HCT116 (cell line): ENCODE results near the gene CAPNS1. TPM values are rescaled to one million over a fixed set of nuclear protein-coding genes. Genes with fewer than 3 reads are reported as not detected.

Experiments used
- ATAC-seq: fragments of 200-7000 bp; cut with Tn5 transposase; 2 replicates; pipeline ENCODE4 v1.9.1; 2020; ENCODE audit warnings: mild to moderate bottlenecking, moderate library complexity
- BruUV-seq: library from RNA; stranded (reverse); fragments of 400-500 nt; replicated peaks from 2 replicates; lab custom pipeline; 2021; lab: Mats Ljungman, UMichigan
- CTCF ChIA-PET: fragments of 300-600 bp; sonication (Branson Sonifier 250); formaldehyde crosslinking; loops from one replicate; lab custom pipeline; 2021; ENCODE audit warnings: antibody characterized with exemption; lab: Charles Lee
- POLR2A ChIA-PET: fragments of 300-600, 350-600 bp; sonication (Branson Sonifier 250); formaldehyde crosslinking; loops from one replicate; lab custom pipeline; 2021; ENCODE audit warnings: antibody characterized with exemption; lab: Charles Lee
- RAD21 ChIA-PET, 2 experiments: fragments of 300-600 bp; sonication (Branson Sonifier 250); formaldehyde crosslinking; loops; one replicate each; lab custom pipeline; 2023; ENCODE audit warnings: low total read pairs in 2 of 2; ENCODE audit not compliant: uncharacterized antibody in 2 of 2, unreplicated experiment in 2 of 2, low non-redundant PET in 1 of 2; lab: Charles Lee
- DNase-seq: peaks from one replicate; pipeline ENCODE4 v3.0.0-alpha.2; 2010; ENCODE audit warnings: low read depth, low spot score
- H2AFZ ChIP-seq: fragments of 200-600 bp; shearing (Covaris generic), sonication (generic); 2 replicates; pipeline ENCODE4 v1.6.1; 2017; ENCODE audit warnings: low read depth, mixed run types, mixed read lengths, antibody characterized with exemption, low read length; ENCODE audit not compliant: poor library complexity, severe bottlenecking
- H3K27ac ChIP-seq: 2 replicates; pipeline ENCODE4 v1.5.1; 2012; ENCODE audit warnings: low read depth, low read length
- H3K27me3 ChIP-seq: fragments of 200-600 bp; sonication (generic); 2 replicates; pipeline ENCODE4 v1.6.1; 2016; ENCODE audit warnings: mixed run types, low read length, mixed read lengths; ENCODE audit not compliant: insufficient read depth
- H3K36me3 ChIP-seq, 2 experiments: fragments of 200-500 bp in 1 of 2; fragments of 200-600 bp in 1 of 2; sonication (Bioruptor generic) in 1 of 2; sonication (generic) in 1 of 2; 2 replicates each; pipeline versions ENCODE4 v1.5.1 to v1.6.1; 2014 to 2016; ENCODE audit warnings: low read length in 2 of 2, inconsistent platforms in 1 of 2, mixed read lengths in 1 of 2, mixed run types in 1 of 2; ENCODE audit not compliant: insufficient read depth in 2 of 2, control insufficient read depth in 1 of 2
- H3K4me1 ChIP-seq, 2 experiments: fragments of 200-600 bp in 1 of 2; sonication (generic) in 1 of 2; 2 replicates each; pipeline versions ENCODE4 v1.5.1 to v1.6.1; 2012 to 2017; ENCODE audit warnings: low read length in 2 of 2, inconsistent platforms in 1 of 2, mild to moderate bottlenecking in 1 of 2, mixed read lengths in 1 of 2, mixed run types in 1 of 2, moderate library complexity in 1 of 2; ENCODE audit not compliant: insufficient read depth in 2 of 2, control insufficient read depth in 1 of 2
- H3K4me2 ChIP-seq: fragments of 200-600 bp; sonication (generic); 2 replicates; pipeline ENCODE4 v1.6.1; 2017; ENCODE audit warnings: mixed run types, low read length, mixed read lengths
- H3K4me3 ChIP-seq, 2 experiments: fragments of 200-600 bp in 1 of 2; sonication (generic) in 1 of 2; replicated peaks in 1 of 2; 2 replicates each; pipeline ENCODE4 v1.5.1; 2011 to 2016; ENCODE audit warnings: low read length in 2 of 2, control low read depth in 1 of 2, low read depth in 1 of 2, mild to moderate bottlenecking in 1 of 2, mixed read lengths in 1 of 2, mixed run types in 1 of 2
- H3K79me2 ChIP-seq: fragments of 200-600 bp; sonication (generic); 2 replicates; pipeline ENCODE4 v1.6.1; 2017; ENCODE audit warnings: mild to moderate bottlenecking, mixed run types, low read length, moderate library complexity, mixed read lengths; ENCODE audit not compliant: insufficient read depth
- H3K9ac ChIP-seq: fragments of 200-600 bp; sonication (generic); 2 replicates; pipeline ENCODE4 v1.6.1; 2016; ENCODE audit warnings: low read length, mixed read lengths
- H3K9me2 ChIP-seq: fragments of 200-600 bp; sonication (generic), shearing (Covaris generic); 2 replicates; pipeline ENCODE4 v1.6.1; 2017; ENCODE audit warnings: mixed run types, mild to moderate bottlenecking, moderate library complexity; ENCODE audit not compliant: insufficient read depth
- H3K9me3 ChIP-seq, 2 experiments: fragments of 200-500 bp in 1 of 2; fragments of 200-600 bp in 1 of 2; sonication (Bioruptor generic) in 1 of 2; sonication (generic) in 1 of 2; 2 replicates each; pipeline ENCODE4 v1.6.1; 2014 to 2017; ENCODE audit warnings: low read length in 2 of 2, mixed read lengths in 2 of 2, inconsistent platforms in 1 of 2, low read depth in 1 of 2, mild to moderate bottlenecking in 1 of 2, mixed run types in 1 of 2, moderate library complexity in 1 of 2; ENCODE audit not compliant: control insufficient read depth in 1 of 2, insufficient read depth in 1 of 2
- H4K20me1 ChIP-seq: fragments of 200-600 bp; sonication (generic), shearing (Covaris generic); 2 replicates; pipeline ENCODE4 v1.6.1; 2017; ENCODE audit warnings: mixed run types, mild to moderate bottlenecking, moderate library complexity; ENCODE audit not compliant: insufficient read depth
- ATF3 ChIP-seq: IDR thresholded peaks from 2 replicates; pipeline ENCODE4 v1.6.1; 2012
- CBX3 ChIP-seq: IDR thresholded peaks from 2 replicates; pipeline ENCODE4 v1.6.1; 2012; ENCODE audit warnings: low read depth
- CEBPB ChIP-seq: IDR thresholded peaks from 2 replicates; pipeline ENCODE4 v1.6.1; 2012; ENCODE audit warnings: low read depth
- CTCF ChIP-seq, 3 experiments: fragments of 200-600 bp in 1 of 3; sonication (generic) in 1 of 3; IDR thresholded peaks in 2 of 3; conservative IDR thresholded peaks in 1 of 3; 2 replicates each; pipeline ENCODE4 v1.5.1; 2012 to 2017; ENCODE audit warnings: low read depth in 2 of 3, low read length in 2 of 3, antibody characterized with exemption in 1 of 3, borderline replicate concordance in 1 of 3, control low read depth in 1 of 3, mild to moderate bottlenecking in 1 of 3, mixed read lengths in 1 of 3, mixed run types in 1 of 3, moderate library complexity in 1 of 3; ENCODE audit not compliant: insufficient read depth in 1 of 3
- EGR1 ChIP-seq: IDR thresholded peaks from 2 replicates; pipeline ENCODE4 v1.6.1; 2012; ENCODE audit warnings: low read depth
- ELF1 ChIP-seq: IDR thresholded peaks from 2 replicates; pipeline ENCODE4 v1.6.1; 2012; ENCODE audit warnings: low read depth, borderline replicate concordance
- FOSL1 ChIP-seq: IDR thresholded peaks from 2 replicates; pipeline ENCODE4 v1.6.1; 2012; ENCODE audit warnings: low read depth
- POLR2A ChIP-seq: IDR thresholded peaks from 2 replicates; pipeline ENCODE4 v1.7.0; 2011; ENCODE audit warnings: borderline replicate concordance; ENCODE audit not compliant: insufficient read depth, insufficient read length; ENCODE audit errors: extremely low read depth
- POLR2AphosphoS5 ChIP-seq: IDR thresholded peaks from 2 replicates; pipeline ENCODE4 v1.6.1; 2011; ENCODE audit warnings: mild to moderate bottlenecking, low read depth, low read length, moderate library complexity
- RAD21 ChIP-seq: IDR thresholded peaks from 2 replicates; pipeline ENCODE4 v1.6.1; 2012; ENCODE audit warnings: low read depth, mild to moderate bottlenecking
- REST ChIP-seq: IDR thresholded peaks from 2 replicates; pipeline ENCODE4 v1.6.1; 2012; ENCODE audit warnings: low read depth
- SIN3A ChIP-seq: IDR thresholded peaks from 2 replicates; pipeline ENCODE4 v1.6.1; 2012; ENCODE audit warnings: low read depth
- SP1 ChIP-seq: IDR thresholded peaks from 2 replicates; pipeline ENCODE4 v1.6.1; 2012; ENCODE audit warnings: low read depth
- TCF7L2 ChIP-seq: IDR thresholded peaks from 2 replicates; pipeline ENCODE4 v1.7.0; 2011; ENCODE audit warnings: borderline replicate concordance, inconsistent platforms; ENCODE audit not compliant: insufficient read depth, insufficient read length; ENCODE audit errors: extremely low read depth
- YY1 ChIP-seq: IDR thresholded peaks from 2 replicates; pipeline ENCODE4 v1.6.1; 2011; ENCODE audit warnings: low read length, low read depth, moderate library complexity, mild to moderate bottlenecking; ENCODE audit not compliant: insufficient replicate concordance; ENCODE audit errors: extremely low read depth
- intact Hi-C: fragments of 100-400 bp; cut with micrococcal nuclease; formaldehyde crosslinking; loops from 2 replicates; pipeline ENCODE4 v1.10.0; 2022
- total RNA-seq: library from RNA; stranded (reverse); gene quantifications from one replicate; pipeline ENCODE4 v1.2.1, GENCODE V29; 2021; ENCODE audit not compliant: unreplicated experiment

Gene CAPNS1
- total RNA-seq, 1 experiment from 2014 or later: 621 TPM

GRCh38 chr19:36111200-36111539, 28.7 kb upstream of the CAPNS1 start (continued):
- no peak for TF ChIP-seq REST
- TF ChIP-seq YY1: no peak
- no peak for TF ChIP-seq CEBPB
- TF ChIP-seq TCF7L2: no peak
- no peak for TF ChIP-seq SP1
- TF ChIP-seq CBX3: no peak

- Histone ChIP-seq H2AFZ (no peak overlapping the region), H3K79me2 (peaks cover 28% of the 10 kb centered on the region), H3K36me3 (peaks cover 9 to 13% of the 10 kb centered on the region in 2 experiments; a peak in 3 of 4 replicates), H3K9me3 (no peaks in the 10 kb centered on the region), H3K4me2 (no peak overlapping the region), H3K4me3 (no peak overlapping the region; a peak in 1 of 4 replicates), H3K4me1 (peaks cover 7 to 27% of the 10 kb centered on the region in 2 experiments; a peak in 3 of 4 replicates), H3K9ac (no peak overlapping the region), H3K27me3 (no peaks in the 10 kb centered on the region), H4K20me1 (no peaks in the 10 kb centered on the region), H3K9me2 (no peaks in the 10 kb centered on the region), H3K27ac (no peak overlapping the region)
- ChIA-PET CTCF (no interaction called here), POLR2A (no interaction called here), RAD21 (no interaction called here)
- ATAC-seq (no peak), DNase-seq (no peak)
- intact Hi-C loops: loop anchor here (10.0 kb wide), 1 partner anchor 108 kb away; the partner anchor contains the start of gene SYNE4
- TF ChIP-seq SIN3A: no peak
- TF ChIP-seq CEBPB: no peak
- TF ChIP-seq EGR1: no peak
- no peak for TF ChIP-seq POLR2AphosphoS5
- no peak for TF ChIP-seq FOSL1
- no peak for TF ChIP-seq CTCF (IDR thresholded peaks at IDR 0.05 in 2 of 3, conservative IDR thresholded peaks at IDR 0.05 in 1 of 3; ENCODE audit: borderline replicate concordance in 1 of 3, insufficient read depth in 1 of 3, low read depth in 2 of 3, low read length in 2 of 3)
- TF ChIP-seq POLR2A: no peak
- TF ChIP-seq RAD21: no peak
- TF ChIP-seq ELF1: no peak
- TF ChIP-seq ATF3: no peak
- TF ChIP-seq REST: no peak
- TF ChIP-seq CBX3: no peak
- no TSS peak for BruUV-seq
These were observed 27.2 kb upstream of the CAPNS1 start for GRCh38 chr19:36112678-36113077.
